T-helper 1 cell treated with Interleukin-12 subunit alpha and Interleukin-12 subunit beta and Interleukin-4 antibody, amounts not matched to agents 30 μg/mL and 1 μg/mL, for 36 hours (primary cell): ENCODE results near the gene UBE3D.

Experiments
- H3K27ac Mint-ChIP-seq: one replicate; pipeline ENCODE4 v1.8.0; 2021; ENCODE audit warnings: mild to moderate bottlenecking, mixed read lengths
- H3K27me3 Mint-ChIP-seq: one replicate; pipeline ENCODE4 v1.8.0; 2021; ENCODE audit warnings: low read depth, mixed read lengths
- H3K36me3 Mint-ChIP-seq: one replicate; pipeline ENCODE4 v1.8.0; 2021; ENCODE audit warnings: low read depth, mixed read lengths
- H3K4me1 Mint-ChIP-seq: one replicate; pipeline ENCODE4 v1.8.0; 2021; ENCODE audit warnings: low read depth, mixed read lengths
- H3K4me3 Mint-ChIP-seq: one replicate; pipeline ENCODE4 v1.8.0; 2021; ENCODE audit warnings: mild to moderate bottlenecking, moderate library complexity, mixed read lengths
- H3K9me3 Mint-ChIP-seq: one replicate; pipeline ENCODE4 v1.8.0; 2021; ENCODE audit warnings: mixed read lengths

UBE3D gene

GRCh38 chr6:83065511-83066192 lies at the start of gene UBE3D:
UBE3D (minus strand) TSS chr6:83065841; CDS start chr6:83065718, 123 bp downstream.
- Mint-ChIP-seq H3K9me3 (no peaks in the 10 kb centered on the region), H3K27me3 (no peaks in the 10 kb centered on the region), H3K27ac (peak within 1 kb of the TSS; percentile 43), H3K4me1 (peaks cover 40% of the 10 kb centered on the region), H3K4me3 (peak within 1 kb of the TSS; percentile 87), H3K36me3 (peaks cover 1% of the 10 kb centered on the region)

- H3K4me1 Mint-ChIP-seq, result no peaks in the 10 kb centered on the region
- H3K9me3 Mint-ChIP-seq, result no peaks in the 10 kb centered on the region
- H3K27me3 Mint-ChIP-seq, result no peaks in the 10 kb centered on the region
- peaks cover 1% of the 10 kb centered on the region for H3K36me3 Mint-ChIP-seq
- H3K4me3 Mint-ChIP-seq, result no peak overlapping the region
- H3K27ac Mint-ChIP-seq, result no peak overlapping the region
Observed at GRCh38 chr6:83114164-83114563, 48.5 kb upstream of the UBE3D start.

- Mint-ChIP-seq H3K4me3 (no peak overlapping the region), H3K27me3 (no peaks in the 10 kb centered on the region), H3K4me1 (no peaks in the 10 kb centered on the region)
Observed at GRCh38 chr6:83113258-83113657, 47.6 kb upstream of the UBE3D start.

GRCh38 chr6:83108378-83108777 lies 42.7 kb upstream of the UBE3D start:
- no peaks in the 10 kb centered on the region for H3K27me3 Mint-ChIP-seq
- H3K27ac Mint-ChIP-seq, result no peak overlapping the region
- H3K36me3 Mint-ChIP-seq, result peaks cover 8% of the 10 kb centered on the region
- peaks cover 11% of the 10 kb centered on the region for H3K9me3 Mint-ChIP-seq
- no peak overlapping the region for H3K4me3 Mint-ChIP-seq
- H3K4me1 Mint-ChIP-seq, result no peaks in the 10 kb centered on the region

More at GRCh38 chr6:83113258-83113657, 47.6 kb upstream of the UBE3D start:
- Mint-ChIP-seq H3K36me3 (no peaks in the 10 kb centered on the region), H3K27ac (no peak overlapping the region), H3K9me3 (no peaks in the 10 kb centered on the region)

GRCh38 chr6:83098589-83098988 lies 32.9 kb upstream of the UBE3D start:
- Mint-ChIP-seq H3K27ac (no peak overlapping the region), H3K36me3 (peaks cover 13% of the 10 kb centered on the region), H3K9me3 (no peaks in the 10 kb centered on the region), H3K4me3 (no peak overlapping the region), H3K27me3 (no peaks in the 10 kb centered on the region), H3K4me1 (no peaks in the 10 kb centered on the region)

- no peak overlapping the region for H3K4me3 Mint-ChIP-seq
- no peaks in the 10 kb centered on the region for H3K27me3 Mint-ChIP-seq
- H3K36me3 Mint-ChIP-seq, result peaks cover 10% of the 10 kb centered on the region
Observed at GRCh38 chr6:83097675-83098074, 32.0 kb upstream of the UBE3D start.

GRCh38 chr6:83097204-83097603 lies 31.6 kb upstream of the UBE3D start:
- H3K27ac Mint-ChIP-seq, result no peak overlapping the region
- no peaks in the 10 kb centered on the region for H3K27me3 Mint-ChIP-seq
- no peak overlapping the region for H3K4me3 Mint-ChIP-seq
- H3K9me3 Mint-ChIP-seq, result no peaks in the 10 kb centered on the region
- H3K4me1 Mint-ChIP-seq, result no peaks in the 10 kb centered on the region
- peaks cover 8% of the 10 kb centered on the region for H3K36me3 Mint-ChIP-seq

More at GRCh38 chr6:83097675-83098074, 32.0 kb upstream of the UBE3D start:
- no peak overlapping the region for H3K27ac Mint-ChIP-seq
- no peaks in the 10 kb centered on the region for H3K9me3 Mint-ChIP-seq
- no peaks in the 10 kb centered on the region for H3K4me1 Mint-ChIP-seq

- H3K4me3 Mint-ChIP-seq, result no peak overlapping the region
- no peaks in the 10 kb centered on the region for H3K9me3 Mint-ChIP-seq
- no peaks in the 10 kb centered on the region for H3K27me3 Mint-ChIP-seq
- H3K27ac Mint-ChIP-seq, result no peak overlapping the region
- H3K36me3 Mint-ChIP-seq, result peaks cover 4% of the 10 kb centered on the region
- no peaks in the 10 kb centered on the region for H3K4me1 Mint-ChIP-seq
Observed at GRCh38 chr6:83096791-83097190, 31.1 kb upstream of the UBE3D start.

GRCh38 chr6:83092756-83093399 lies 27.2 kb upstream of the UBE3D start:
- Mint-ChIP-seq H3K4me3 (no peak overlapping the region), H3K27me3 (no peaks in the 10 kb centered on the region), H3K4me1 (peaks cover 2% of the 10 kb centered on the region), H3K36me3 (no peaks in the 10 kb centered on the region), H3K9me3 (no peaks in the 10 kb centered on the region), H3K27ac (no peak overlapping the region)

- H3K27ac Mint-ChIP-seq, result peak overlapping the region; percentile 37
- H3K27me3 Mint-ChIP-seq, result no peaks in the 10 kb centered on the region
- H3K9me3 Mint-ChIP-seq, result no peaks in the 10 kb centered on the region
- H3K36me3 Mint-ChIP-seq, result peaks cover 5% of the 10 kb centered on the region
- H3K4me3 Mint-ChIP-seq, result no peak overlapping the region
- peaks cover 14% of the 10 kb centered on the region for H3K4me1 Mint-ChIP-seq
Observed at GRCh38 chr6:83086751-83087150, 21.1 kb upstream of the UBE3D start.

GRCh38 chr6:83083476-83083875 lies 17.8 kb upstream of the UBE3D start:
- no peak overlapping the region for H3K4me3 Mint-ChIP-seq
- H3K4me1 Mint-ChIP-seq, result peaks cover 12% of the 10 kb centered on the region
- no peaks in the 10 kb centered on the region for H3K27me3 Mint-ChIP-seq
- no peaks in the 10 kb centered on the region for H3K9me3 Mint-ChIP-seq
- no peak overlapping the region for H3K27ac Mint-ChIP-seq
- H3K36me3 Mint-ChIP-seq, result peaks cover 5% of the 10 kb centered on the region

- no peak overlapping the region for H3K27ac Mint-ChIP-seq
Observed at GRCh38 chr6:83073615-83074014, 8.0 kb upstream of the UBE3D start.

GRCh38 chr6:83072726-83073125 lies 7.1 kb upstream of the UBE3D start:
- Mint-ChIP-seq H3K4me3 (no peak overlapping the region), H3K27ac (no peak overlapping the region), H3K4me1 (peaks cover 15% of the 10 kb centered on the region), H3K36me3 (peaks cover 2% of the 10 kb centered on the region), H3K9me3 (no peaks in the 10 kb centered on the region), H3K27me3 (no peaks in the 10 kb centered on the region)

More at GRCh38 chr6:83073615-83074014, 8.0 kb upstream of the UBE3D start:
- peaks cover 10% of the 10 kb centered on the region for H3K4me1 Mint-ChIP-seq
- no peak overlapping the region for H3K4me3 Mint-ChIP-seq
- peaks cover 2% of the 10 kb centered on the region for H3K36me3 Mint-ChIP-seq
- no peaks in the 10 kb centered on the region for H3K27me3 Mint-ChIP-seq
- H3K9me3 Mint-ChIP-seq, result no peaks in the 10 kb centered on the region

GRCh38 chr6:83071707-83072106 lies 6.1 kb upstream of the UBE3D start:
- Mint-ChIP-seq H3K4me1 (peaks cover 20% of the 10 kb centered on the region), H3K36me3 (peaks cover 2% of the 10 kb centered on the region), H3K4me3 (no peak overlapping the region), H3K27ac (no peak overlapping the region), H3K27me3 (no peaks in the 10 kb centered on the region), H3K9me3 (no peaks in the 10 kb centered on the region)

GRCh38 chr6:83071023-83071422 lies 5.4 kb upstream of the UBE3D start:
- H3K36me3 Mint-ChIP-seq, result no peaks in the 10 kb centered on the region
- no peak overlapping the region for H3K4me3 Mint-ChIP-seq
- H3K9me3 Mint-ChIP-seq, result no peaks in the 10 kb centered on the region
- H3K27me3 Mint-ChIP-seq, result no peaks in the 10 kb centered on the region
- H3K27ac Mint-ChIP-seq, result no peak overlapping the region
- H3K4me1 Mint-ChIP-seq, result peaks cover 23% of the 10 kb centered on the region
